HG02759 (cell line): Measurements from ENCODE around the gene MALSU1.
"Not testable (repeated sequence)": the region's sequence is repeated elsewhere in the genome, so short reads cannot be mapped to it uniquely, and the experiment has no call there.

Experiments
- ATAC-seq: cut with Tn5 transposase; IDR thresholded peaks from one replicate; pipeline ENCODE4 v1.9.1; 2021; ENCODE audit warnings: mild to moderate bottlenecking, moderate library complexity; ENCODE audit not compliant: unreplicated experiment

MALSU1 gene

GRCh38 chr7:23285657-23286646 lies 13.2 kb upstream of the MALSU1 start:
- no peak for ATAC-seq

- ATAC-seq = no peak
Observed at GRCh38 chr7:23287612-23288011, 11.5 kb upstream of the MALSU1 start.

- no peak for ATAC-seq
Observed at GRCh38 chr7:23290993-23291392, 8.1 kb upstream of the MALSU1 start.

GRCh38 chr7:23291957-23292560 lies 7.1 kb upstream of the MALSU1 start:
- ATAC-seq = no peak

- ATAC-seq = no peak
Observed at GRCh38 chr7:23292623-23293022, 6.5 kb upstream of the MALSU1 start.

- ATAC-seq = no peak
Observed at GRCh38 chr7:23293500-23294073, 5.6 kb upstream of the MALSU1 start.

- ATAC-seq = no peak
Observed at GRCh38 chr7:23294549-23295400, 4.4 kb upstream of the MALSU1 start.

- no peak for ATAC-seq
Observed at GRCh38 chr7:23295401-23295697, 3.8 kb upstream of the MALSU1 start.

GRCh38 chr7:23298141-23298881 lies 828 bp upstream of the MALSU1 start:
- ATAC-seq = no peak

GRCh38 chr7:23299770-23300300 lies 696 bp downstream of the MALSU1 start:
- no peak for ATAC-seq

- ATAC-seq = no peak
Observed at GRCh38 chr7:23306936-23307521, 7.9 kb downstream of the MALSU1 start.

- no peak for ATAC-seq
Observed at GRCh38 chr7:23308754-23309153, 9.6 kb downstream of the MALSU1 start.

- ATAC-seq = not testable (repeated sequence)
Observed at GRCh38 chr7:23312141-23312540, 13.0 kb downstream of the MALSU1 start.

GRCh38 chr7:23315366-23315765 lies 16.2 kb downstream of the MALSU1 start:
- ATAC-seq = no peak

GRCh38 chr7:23331132-23331531 lies 32.0 kb downstream of the MALSU1 start:
- no peak for ATAC-seq

- ATAC-seq = no peak
Observed at GRCh38 chr7:23332193-23332592, 33.1 kb downstream of the MALSU1 start.

- ATAC-seq = no peak
Observed at GRCh38 chr7:23332910-23333612, 33.9 kb downstream of the MALSU1 start.

- ATAC-seq = no peak
Observed at GRCh38 chr7:23333671-23334246, 34.6 kb downstream of the MALSU1 start.
